DOHH2 (cell line): ENCODE data around the gene APLP2.

ENCODE experiments used
- CTCF ChIP-seq: fragments of 200-600 bp; sonication (generic); IDR thresholded peaks from one replicate; pipeline ENCODE4 v1.5.1; 2014; ENCODE audit warnings: antibody characterized with exemption, mild to moderate bottlenecking, low read depth, low read length; ENCODE audit not compliant: poor library complexity, severe bottlenecking
- EZH2phosphoT487 ChIP-seq: fragments of 200-600 bp; sonication (generic); IDR thresholded peaks from 2 replicates; pipeline ENCODE4 v1.6.1; 2017; ENCODE audit warnings: borderline replicate concordance, mild to moderate bottlenecking, antibody characterized with exemption, low read length, moderate library complexity, mixed read lengths

- TF ChIP-seq CTCF: peak; percentile 10
- TF ChIP-seq EZH2phosphoT487: no peak
These were observed 44.6 kb downstream of the APLP2 start for GRCh38 chr11:130114281-130114680.
